ENCODE results near the gene CCNDBP1. TPM values are rescaled to one million over a fixed set of nuclear protein-coding genes. Genes with fewer than 3 reads are reported as not detected.
A peak's percentile ranks its signal among the peaks of the same experiment; 100 is the strongest.

The CCNDBP1 gene
- total RNA-seq, 1 donor from 2014 or later: 37.0 TPM

DNA sequence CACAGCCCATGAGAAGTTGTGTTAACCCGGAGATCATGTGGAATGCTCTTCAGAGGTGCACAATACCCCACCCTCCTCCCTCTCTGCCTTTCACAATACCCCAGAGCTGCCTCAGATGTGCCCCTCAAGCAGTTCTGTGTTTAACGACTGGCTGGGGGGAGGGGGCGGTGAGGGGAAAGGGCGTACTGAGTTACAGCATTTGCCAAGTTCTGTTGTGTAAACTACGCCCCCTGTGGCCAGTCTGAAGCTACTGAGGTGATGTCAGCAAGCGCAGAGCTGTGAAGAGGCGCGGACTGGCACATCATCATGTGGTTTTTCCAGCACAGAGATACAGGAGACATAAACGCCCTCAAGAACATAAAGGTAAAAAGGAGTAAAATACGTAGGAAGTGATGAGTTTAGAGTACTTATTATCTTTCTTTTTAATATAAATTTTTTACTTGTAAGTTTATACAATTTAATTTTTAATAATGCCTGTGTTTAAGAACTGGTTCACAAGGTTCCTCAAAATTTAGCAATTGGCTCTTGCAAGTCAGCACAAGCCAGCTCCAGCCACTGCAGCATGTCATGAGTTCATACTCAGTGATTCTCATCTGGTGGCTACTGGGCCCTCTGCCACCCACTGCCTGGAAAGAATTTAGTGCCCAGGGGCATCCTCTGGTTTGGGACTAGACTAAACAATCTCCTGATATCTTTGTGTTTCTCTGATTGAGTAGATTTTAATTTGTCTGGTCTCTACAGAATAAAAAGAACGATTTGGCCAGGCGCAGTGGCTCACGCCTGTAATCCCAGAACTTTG, 33.9 kb downstream of the CCNDBP1 start:
- no peaks in the 10 kb centered on the region for H3K4me1 Mint-ChIP-seq (ENCODE audit: low read depth, unreplicated experiment)
- no peak for FAIRE-seq
- Histone ChIP-seq H3K4me1 (ENCODE audit: insufficient read depth, low read length) (no peaks in the 10 kb centered on the region), H3K27me3 (ENCODE audit: insufficient read depth, low read length) (peaks cover 17% of the 10 kb centered on the region), H3K36me3 (ENCODE audit: insufficient read depth, low read length) (no peaks in the 10 kb centered on the region), H3K9ac (ENCODE audit: low read length) (no peak overlapping the region), H3K4me2 (ENCODE audit: low read length) (no peak overlapping the region), H3K9me3 (ENCODE audit: insufficient read depth, low read depth, low read length) (no peaks in the 10 kb centered on the region), H3K27ac (ENCODE audit: low read depth, low read length) (no peak overlapping the region), H3K79me2 (ENCODE audit: insufficient read depth, low read length) (no peaks in the 10 kb centered on the region), H4K20me1 (ENCODE audit: insufficient read depth, low read length) (no peaks in the 10 kb centered on the region), H3K4me3 (ENCODE audit: insufficient read depth, low read depth, low read length) (no peak overlapping the region), H2AFZ (ENCODE audit: low read depth, low read length) (no peak overlapping the region)
- H3K4me3 Mint-ChIP-seq (ENCODE audit: unreplicated experiment): no peak overlapping the region
- H3K36me3 Mint-ChIP-seq (ENCODE audit: low read depth, unreplicated experiment): no peaks in the 10 kb centered on the region
- DNase-seq (ENCODE audit: low read depth): no peak
- H3K27ac Mint-ChIP-seq (ENCODE audit: unreplicated experiment): no peak overlapping the region
- peaks cover 27% of the 10 kb centered on the region for H3K27me3 Mint-ChIP-seq (ENCODE audit: low read depth, unreplicated experiment)
- no peak for TF ChIP-seq EZH2 (IDR thresholded peaks at IDR 0.05; ENCODE audit: insufficient read depth, low read length)
- TF ChIP-seq, protein P1, sequence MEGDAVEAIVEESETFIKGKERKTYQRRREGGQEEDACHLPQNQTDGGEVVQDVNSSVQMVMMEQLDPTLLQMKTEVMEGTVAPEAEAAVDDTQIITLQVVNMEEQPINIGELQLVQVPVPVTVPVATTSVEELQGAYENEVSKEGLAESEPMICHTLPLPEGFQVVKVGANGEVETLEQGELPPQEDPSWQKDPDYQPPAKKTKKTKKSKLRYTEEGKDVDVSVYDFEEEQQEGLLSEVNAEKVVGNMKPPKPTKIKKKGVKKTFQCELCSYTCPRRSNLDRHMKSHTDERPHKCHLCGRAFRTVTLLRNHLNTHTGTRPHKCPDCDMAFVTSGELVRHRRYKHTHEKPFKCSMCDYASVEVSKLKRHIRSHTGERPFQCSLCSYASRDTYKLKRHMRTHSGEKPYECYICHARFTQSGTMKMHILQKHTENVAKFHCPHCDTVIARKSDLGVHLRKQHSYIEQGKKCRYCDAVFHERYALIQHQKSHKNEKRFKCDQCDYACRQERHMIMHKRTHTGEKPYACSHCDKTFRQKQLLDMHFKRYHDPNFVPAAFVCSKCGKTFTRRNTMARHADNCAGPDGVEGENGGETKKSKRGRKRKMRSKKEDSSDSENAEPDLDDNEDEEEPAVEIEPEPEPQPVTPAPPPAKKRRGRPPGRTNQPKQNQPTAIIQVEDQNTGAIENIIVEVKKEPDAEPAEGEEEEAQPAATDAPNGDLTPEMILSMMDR (IDR thresholded peaks at IDR 0.05; ENCODE audit: insufficient read depth, low read depth, low read length): peak; percentile 16
- H3K9me3 Mint-ChIP-seq (ENCODE audit: unreplicated experiment): peaks cover 2% of the 10 kb centered on the region

DNA sequence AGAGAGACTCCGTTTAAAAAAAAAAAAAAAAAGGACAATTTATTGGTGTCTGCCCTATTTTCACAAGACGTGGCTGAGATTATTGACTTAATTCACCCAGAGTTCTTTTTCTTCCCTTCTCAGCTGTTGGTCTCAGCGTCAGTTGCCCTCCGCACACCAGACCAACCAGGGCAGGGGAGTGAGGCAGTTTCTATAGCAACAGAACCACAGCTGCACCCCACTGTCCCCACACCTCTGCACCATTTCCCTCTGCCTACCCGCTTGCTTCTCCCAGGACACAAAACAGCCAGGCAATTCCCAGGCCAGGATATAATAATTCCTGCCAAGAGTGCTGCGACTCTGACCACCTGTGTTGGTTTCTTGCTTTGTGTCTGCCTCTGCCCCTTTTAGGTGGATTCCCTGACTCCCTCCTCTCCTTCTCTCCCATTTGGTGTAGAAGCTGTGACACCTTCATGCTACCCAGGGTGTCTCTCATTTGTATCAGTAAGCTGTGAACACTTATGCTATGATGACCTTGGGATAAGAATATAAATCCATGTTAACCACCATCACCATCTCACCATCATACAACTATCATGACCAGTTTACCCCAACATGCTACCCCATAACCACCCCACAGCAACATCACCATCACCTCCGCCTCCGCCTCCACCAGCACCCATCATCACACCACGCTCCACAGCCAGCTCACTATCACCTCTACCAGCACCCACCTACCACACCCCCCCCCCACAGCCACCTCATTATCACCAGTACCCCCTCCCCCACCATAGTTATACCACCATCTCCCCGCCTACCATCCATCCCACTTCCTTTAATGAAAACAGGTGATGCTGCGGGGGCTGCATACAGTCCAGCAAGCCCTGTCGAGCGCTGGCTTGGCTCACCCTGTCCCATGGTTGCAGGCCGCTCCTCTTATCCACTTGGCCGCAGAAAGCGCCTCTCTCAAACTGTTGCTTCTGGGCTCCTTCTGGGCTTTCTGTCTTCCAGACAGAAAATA, 35.0 kb downstream of the CCNDBP1 start:
- Mint-ChIP-seq H3K4me1 (ENCODE audit: low read depth, unreplicated experiment) (no peaks in the 10 kb centered on the region), H3K27ac (ENCODE audit: unreplicated experiment) (no peak overlapping the region), H3K27me3 (ENCODE audit: low read depth, unreplicated experiment) (peaks cover 24% of the 10 kb centered on the region), H3K9me3 (ENCODE audit: unreplicated experiment) (peaks cover 2% of the 10 kb centered on the region), H3K36me3 (ENCODE audit: low read depth, unreplicated experiment) (no peaks in the 10 kb centered on the region), H3K4me3 (ENCODE audit: unreplicated experiment) (no peak overlapping the region)
- H3K4me1 ChIP-seq (ENCODE audit: insufficient read depth, low read length): no peaks in the 10 kb centered on the region
- peaks cover 18% of the 10 kb centered on the region for H3K27me3 ChIP-seq (ENCODE audit: insufficient read depth, low read length)
- no peaks in the 10 kb centered on the region for H3K79me2 ChIP-seq (ENCODE audit: insufficient read depth, low read length)
- H4K20me1 ChIP-seq (ENCODE audit: insufficient read depth, low read length): no peaks in the 10 kb centered on the region
- no peaks in the 10 kb centered on the region for H3K36me3 ChIP-seq (ENCODE audit: insufficient read depth, low read length)
- no peak overlapping the region for H3K4me2 ChIP-seq (ENCODE audit: low read length)
- no peak for FAIRE-seq
- H2AFZ ChIP-seq (ENCODE audit: low read depth, low read length): no peak overlapping the region
- no peak overlapping the region for H3K27ac ChIP-seq (ENCODE audit: low read depth, low read length)
- no peaks in the 10 kb centered on the region for H3K9me3 ChIP-seq (ENCODE audit: insufficient read depth, low read depth, low read length)
- H3K4me3 ChIP-seq (ENCODE audit: insufficient read depth, low read depth, low read length): no peak overlapping the region
- DNase-seq (ENCODE audit: low read depth): no peak
- H3K9ac ChIP-seq (ENCODE audit: low read length): no peak overlapping the region
- TF ChIP-seq, protein P1 (IDR thresholded peaks at IDR 0.05; ENCODE audit: insufficient read depth, low read depth, low read length): no peak
- TF ChIP-seq EZH2 (IDR thresholded peaks at IDR 0.05; ENCODE audit: insufficient read depth, low read length): no peak
